ENCODE results near the gene AMTN. TPM values are rescaled to one million over a fixed set of nuclear protein-coding genes. Genes with fewer than 3 reads are reported as not detected.

The AMTN gene
- total RNA-seq, 1 donor: not detected

- H3K36me3 ChIP-seq (ENCODE audit: insufficient read depth, low read length): no peaks in the 10 kb centered on the region
- no peaks in the 10 kb centered on the region for H3K79me2 ChIP-seq (ENCODE audit: insufficient read depth, low read length)
- TF ChIP-seq CTCF (IDR thresholded peaks at IDR 0.05; ENCODE audit: extremely low read depth, low read depth, low read length): no peak
- no peak overlapping the region for H3K4me3 ChIP-seq (ENCODE audit: insufficient read depth, low read length)
- H3K4me1 ChIP-seq (ENCODE audit: insufficient read depth, low read length): no peaks in the 10 kb centered on the region
- no peaks in the 10 kb centered on the region for H3K9me3 ChIP-seq (ENCODE audit: low read depth, low read length)
- peaks cover 2% of the 10 kb centered on the region for H3K27me3 ChIP-seq (ENCODE audit: insufficient read depth, low read length)
- no peak for DNase-seq (ENCODE audit: insufficient read length, low spot score, missing footprints)
- H3K27ac ChIP-seq (ENCODE audit: low read depth, low read length): no peak overlapping the region
- H2AFZ ChIP-seq (ENCODE audit: low read length): no peak overlapping the region
- H4K20me1 ChIP-seq (ENCODE audit: insufficient read depth, low read length): no peaks in the 10 kb centered on the region
- no peak overlapping the region for H3K4me2 ChIP-seq (ENCODE audit: insufficient read depth, low read length)
These were observed 63.6 kb downstream of the AMTN start for GRCh38 chr4:70581980-70582379.

Other genes starting within 250 kb of the AMTN start
- not detected in 2 replicates for gene CABS1, start 183.6 kb upstream of the AMTN start, total RNA-seq
- not detected in 2 replicates for gene SMR3A, start 157.8 kb upstream of the AMTN start, total RNA-seq
- not detected in 2 replicates for gene SMR3B, start 135.4 kb upstream of the AMTN start, total RNA-seq
- not detected in 2 replicates for gene OPRPN, start 120.6 kb upstream of the AMTN start, total RNA-seq
- gene MUC7, start 46.4 kb upstream of the AMTN start, total RNA-seq: not detected in 2 replicates
- not detected in 2 replicates for gene AMBN, start 73.7 kb downstream of the AMTN start, total RNA-seq
- not detected in 2 replicates for gene ENAM, start 110.2 kb downstream of the AMTN start, total RNA-seq
- 2.2 and 2.9 TPM in 2 replicates for gene JCHAIN, start 147.9 kb downstream of the AMTN start, total RNA-seq
- gene UTP3, start 170.0 kb downstream of the AMTN start, total RNA-seq: 14.5 and 15.0 TPM in 2 replicates
- 82.5 and 90.2 TPM in 2 replicates for gene RUFY3, start 203.4 kb downstream of the AMTN start, total RNA-seq